Psoas muscle (tissue), 8 donors: ENCODE measurements around the gene NUCKS1. TPM values are rescaled to one million over a fixed set of nuclear protein-coding genes. Genes with fewer than 3 reads are reported as not detected.

Experiments
- ATAC-seq, 4 donors: fragments of 200-7000 bp; cut with Tn5 transposase; one replicate each; pipeline ENCODE4 v1.9.1; 2020; ENCODE audit warnings: moderate library complexity in 3 of 4, mild to moderate bottlenecking in 2 of 4
- DNase-seq, 2 donors: peaks; one replicate each; pipeline ENCODE4 v3.0.0-alpha.2; 2020
- H3K27ac ChIP-seq: fragments of 200-600 bp; one replicate; pipeline ENCODE4 v1.8.0; 2022
- H3K27me3 ChIP-seq, 3 donors: fragments of 200-600 bp in 1 of 3; one replicate each; pipeline versions ENCODE4 v1.6.1 to v1.8.0; 2013 to 2022; ENCODE audit warnings: low read length in 2 of 3, mild to moderate bottlenecking in 2 of 3, moderate library complexity in 1 of 3; ENCODE audit not compliant: insufficient read depth in 3 of 3
- H3K36me3 ChIP-seq, 2 donors: fragments of 200-600 bp in 1 of 2; one replicate each; pipeline versions ENCODE4 v1.6.1 to v1.8.0; 2013 to 2022; ENCODE audit warnings: low read depth in 1 of 2, mild to moderate bottlenecking in 1 of 2, moderate library complexity in 1 of 2; ENCODE audit not compliant: insufficient read depth in 1 of 2
- H3K4me1 ChIP-seq: fragments of 200-600 bp; one replicate; pipeline ENCODE4 v1.8.0; 2022
- H3K4me3 ChIP-seq: fragments of 200-600 bp; one replicate; pipeline ENCODE4 v1.8.0; 2022; ENCODE audit warnings: mild to moderate bottlenecking
- H3K9me3 ChIP-seq: fragments of 200-600 bp; one replicate; pipeline ENCODE4 v1.8.0; 2022
- WGBS, 3 donors: extraction: QIAGEN DNeasy Blood & Tissue Kit; methylation state at CpG; one replicate each; pipeline versions ENCODE4 v1.1.6 to v1.1.7; 2013; 5-methylcytosine and 5-hydroxymethylcytosine counted together
- intact Hi-C, 2 donors: fragments of 100-400 bp; cut with DNase I; formaldehyde crosslinking; loops; one replicate each; pipeline versions ENCODE4 v1.11.0 to v1.14.2; 2022
- polyA plus RNA-seq, 3 donors: library from polyadenylated mRNA; stranded (reverse); fragments of 200-250 nt; gene quantifications; one replicate each; pipeline ENCODE4 v1.2.3, GENCODE V29; 2013
- total RNA-seq, 4 donors: library from RNA; stranded (reverse); fragmentation: NEBNext Ultra II Directional in 2 of 4; extraction: Animal tissue kit (Norgen Biotek cat#: 25700) in 2 of 4; gene quantifications; one replicate each; pipeline versions ENCODE4 v1.2.1 to v1.2.4, GENCODE V29; 2021 to 2023
- TF ChIP-seq, protein P1 (sequence below): fragments of 200-600 bp; IDR thresholded peaks from one replicate; pipeline ENCODE4 v1.8.0; 2022; ENCODE audit warnings: antibody characterized with exemption
- donor health status: healthy with polysubstance abuse.
- donor health status: DM: no; HTN: no; CAD: no; lungs with moderate emphysema.
- donor health status: Bipolar disorder and iron deficiency.
- donor health status: healthy.
- donor health status: DM: yes; HTN: yes; CAD: no.
- donor health status: DM: no; HTN: no; CAD: no.
- donor health status: DM: no; HTN: no; CAD: no.
- donor health status: DM: yes; HTN: yes; CAD: no.

NUCKS1 gene
- total and polyA plus RNA-seq, 7 donors, result 28.3 to 174 (median 140) TPM

DNA sequence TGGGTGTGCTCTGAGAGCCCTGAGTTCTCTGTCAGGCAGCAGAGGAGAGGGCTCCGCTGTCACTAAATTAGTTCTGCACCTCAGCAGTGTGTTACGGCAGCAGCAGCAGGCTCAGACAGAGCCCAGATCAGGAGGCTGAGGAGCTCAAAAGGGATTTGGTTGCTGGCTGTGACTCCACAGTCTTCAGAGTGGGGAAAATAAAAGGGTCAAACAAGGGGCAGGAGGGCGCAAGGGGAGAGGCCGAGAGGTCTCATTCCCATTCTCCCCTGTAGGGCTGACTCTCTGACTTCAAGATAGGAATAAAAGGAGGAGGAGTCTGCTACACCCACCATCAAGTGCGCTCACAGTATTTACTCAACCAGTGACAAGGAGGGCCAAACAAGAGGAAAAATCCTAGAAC, 60.5 kb downstream of the NUCKS1 start:
- DNase-seq (no peak), ATAC-seq (no peak)
- whole genome bisulfite sequencing, 3 donors, result 76 to 91% (median 84%) methylated on average over 5 of the region's 5 CpGs
- no peak overlapping the region for H3K27ac ChIP-seq
- no peaks in the 10 kb centered on the region for H3K9me3 ChIP-seq
- H3K36me3 ChIP-seq, result no peaks in the 10 kb centered on the region
- no peaks in the 10 kb centered on the region for H3K4me1 ChIP-seq
- H3K4me3 ChIP-seq, result no peak overlapping the region
- no peaks in the 10 kb centered on the region for H3K27me3 ChIP-seq
- intact Hi-C loops, result no loop called here
- TF ChIP-seq, protein P1, sequence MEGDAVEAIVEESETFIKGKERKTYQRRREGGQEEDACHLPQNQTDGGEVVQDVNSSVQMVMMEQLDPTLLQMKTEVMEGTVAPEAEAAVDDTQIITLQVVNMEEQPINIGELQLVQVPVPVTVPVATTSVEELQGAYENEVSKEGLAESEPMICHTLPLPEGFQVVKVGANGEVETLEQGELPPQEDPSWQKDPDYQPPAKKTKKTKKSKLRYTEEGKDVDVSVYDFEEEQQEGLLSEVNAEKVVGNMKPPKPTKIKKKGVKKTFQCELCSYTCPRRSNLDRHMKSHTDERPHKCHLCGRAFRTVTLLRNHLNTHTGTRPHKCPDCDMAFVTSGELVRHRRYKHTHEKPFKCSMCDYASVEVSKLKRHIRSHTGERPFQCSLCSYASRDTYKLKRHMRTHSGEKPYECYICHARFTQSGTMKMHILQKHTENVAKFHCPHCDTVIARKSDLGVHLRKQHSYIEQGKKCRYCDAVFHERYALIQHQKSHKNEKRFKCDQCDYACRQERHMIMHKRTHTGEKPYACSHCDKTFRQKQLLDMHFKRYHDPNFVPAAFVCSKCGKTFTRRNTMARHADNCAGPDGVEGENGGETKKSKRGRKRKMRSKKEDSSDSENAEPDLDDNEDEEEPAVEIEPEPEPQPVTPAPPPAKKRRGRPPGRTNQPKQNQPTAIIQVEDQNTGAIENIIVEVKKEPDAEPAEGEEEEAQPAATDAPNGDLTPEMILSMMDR, result no peak

DNA sequence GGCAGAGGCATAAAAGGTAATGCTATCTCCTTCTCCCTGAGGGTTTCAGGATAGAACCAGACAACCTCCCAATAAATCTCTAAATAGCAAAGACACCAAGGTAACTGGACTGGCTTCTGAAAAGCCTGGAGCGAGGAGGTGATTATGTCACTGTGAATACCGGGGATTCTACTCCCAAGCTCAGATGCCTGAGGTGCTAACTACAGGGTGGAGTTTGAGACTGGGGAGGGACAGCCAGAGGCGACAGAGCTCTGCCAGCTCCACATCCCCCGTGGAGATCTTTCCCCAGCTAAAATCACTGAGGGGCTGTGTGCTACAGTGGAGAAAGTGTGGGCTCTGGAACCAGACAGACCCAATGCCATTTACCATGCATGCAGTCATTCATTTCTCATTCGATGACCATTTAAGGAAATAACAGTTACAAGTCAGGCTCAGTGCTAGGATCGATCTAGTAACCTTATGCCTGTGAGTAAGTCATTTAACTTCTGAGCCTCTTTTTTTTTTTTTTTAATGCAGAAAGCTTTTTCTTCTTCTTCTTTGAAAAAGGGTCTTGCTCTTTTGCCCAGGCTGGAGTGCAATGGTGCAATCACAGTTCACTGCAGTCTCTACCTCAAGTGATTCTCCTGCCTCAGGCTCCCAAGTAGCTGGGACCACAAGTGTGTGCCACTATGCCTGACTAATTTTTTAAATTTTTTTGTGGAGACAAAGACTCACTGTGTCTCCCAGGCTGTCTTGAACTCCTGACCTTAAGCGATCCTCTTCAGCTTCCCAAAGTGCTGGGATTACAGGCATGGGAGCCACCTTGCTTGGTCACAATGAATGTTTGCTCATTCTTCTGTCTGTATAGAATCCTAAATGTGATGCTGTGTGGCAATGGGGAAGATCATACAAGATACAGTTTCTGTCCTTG, 61.6 kb downstream of the NUCKS1 start:
- Histone ChIP-seq H3K27ac (no peak overlapping the region), H3K27me3 (no peaks in the 10 kb centered on the region), H3K36me3 (no peaks in the 10 kb centered on the region), H3K9me3 (no peaks in the 10 kb centered on the region), H3K4me1 (no peaks in the 10 kb centered on the region), H3K4me3 (no peak overlapping the region)
- TF ChIP-seq, protein P1, result no peak
- intact Hi-C loops, result no loop called here
- DNase-seq (no peak), ATAC-seq (no peak)
- WGBS, 3 donors, result 60 to 68% (median 62%) methylated on average over 7 of the region's 7 CpGs

DNA sequence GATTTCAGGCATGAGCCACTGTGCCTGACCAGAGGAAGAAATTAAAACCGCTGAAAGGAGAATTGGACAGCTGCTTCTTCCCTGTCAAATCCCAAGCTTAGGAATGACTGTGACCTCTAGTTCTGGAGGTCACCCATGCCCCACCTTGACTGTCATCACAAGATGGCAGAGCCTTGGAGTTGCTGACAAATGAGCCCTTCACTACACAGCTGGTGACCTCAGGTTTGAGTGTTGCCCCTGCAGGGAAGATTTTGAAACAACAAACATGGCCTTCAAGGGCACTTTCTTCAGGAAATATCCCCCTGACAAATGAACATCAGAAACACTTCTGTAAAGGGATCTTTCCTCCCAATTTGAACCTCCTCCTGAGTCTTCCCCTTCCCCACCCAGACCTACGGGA, 62.7 kb downstream of the NUCKS1 start:
- DNase-seq, result no peak
- Histone ChIP-seq H3K27me3 (no peaks in the 10 kb centered on the region), H3K36me3 (no peaks in the 10 kb centered on the region), H3K27ac (no peak overlapping the region), H3K9me3 (no peaks in the 10 kb centered on the region), H3K4me3 (no peak overlapping the region), H3K4me1 (no peaks in the 10 kb centered on the region)
- WGBS, 3 donors, result 59 to 67% (median 63%) methylated on average over 2 of the region's 2 CpGs
- TF ChIP-seq, protein P1, result no peak
- intact Hi-C loops, result no loop called here
- ATAC-seq, result no peak

DNA sequence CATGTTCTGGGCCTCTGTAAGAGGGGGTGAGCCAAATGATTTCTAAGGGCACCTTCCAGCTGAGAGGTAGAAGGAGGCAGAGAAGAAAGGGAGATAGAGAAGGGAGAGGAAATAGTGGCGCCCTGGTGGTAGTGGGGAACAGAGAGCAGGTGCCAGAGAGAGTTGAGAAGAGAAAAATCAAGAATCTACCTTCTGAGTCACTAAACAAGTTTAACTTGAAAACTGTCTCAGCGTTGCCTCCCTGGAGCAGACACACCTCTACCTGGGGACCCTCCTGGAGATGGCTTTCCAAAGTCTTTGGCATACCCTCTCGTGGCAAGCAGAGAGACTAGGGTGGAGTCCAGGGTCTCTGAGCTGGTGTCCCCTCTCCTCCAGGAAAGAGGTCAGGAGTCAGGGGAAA, 68.6 kb downstream of the NUCKS1 start:
- no peak overlapping the region for H3K27ac ChIP-seq

More for the DNA sequence above, 68.6 kb downstream of the NUCKS1 start:
- intact Hi-C loops, result no loop called here
- WGBS, 3 donors, result 67 to 80% (median 80%) methylated on average over 3 of the region's 3 CpGs
- TF ChIP-seq, protein P1, result no peak
- Histone ChIP-seq H3K9me3 (no peaks in the 10 kb centered on the region), H3K36me3 (no peaks in the 10 kb centered on the region), H3K4me1 (peaks cover 4% of the 10 kb centered on the region), H3K27me3 (no peaks in the 10 kb centered on the region), H3K4me3 (no peak overlapping the region)
- DNase-seq, result no peak
- ATAC-seq, result no peak
